ENCODE measurements around the gene EFNA4. TPM values are rescaled to one million over a fixed set of nuclear protein-coding genes. Genes with fewer than 3 reads are reported as not detected.

EFNA4 gene
- total RNA-seq, 1 experiment from 2014 or later: 7.4 TPM

GRCh38 chr1:155062151-155062686 lies 1.3 kb upstream of the EFNA4 start:
- BruUV-seq (replicated peaks): no TSS peak
- intact Hi-C loops (cut with micrococcal nuclease): no loop called here
- no peaks in the 10 kb centered on the region for H3K27me3 Mint-ChIP-seq (ENCODE audit: insufficient read depth, unreplicated experiment)
- no peak overlapping the region for H3K27ac Mint-ChIP-seq (ENCODE audit: low read depth, unreplicated experiment)
- no peak for DNase-seq (ENCODE audit: unreplicated experiment)
- no peaks in the 10 kb centered on the region for H3K9me3 Mint-ChIP-seq (ENCODE audit: unreplicated experiment)
- no peak overlapping the region for H3K4me3 Mint-ChIP-seq (ENCODE audit: unreplicated experiment)
- H3K4me1 Mint-ChIP-seq (ENCODE audit: insufficient read depth, unreplicated experiment): peaks cover 31% of the 10 kb centered on the region
- CTCF ChIA-PET: interaction anchor here (0.5 to 13.1 kb wide), 33 partner anchors 10 to 393 kb away, joined by 3 to 231 read pairs (median 5); partner anchors contain the start of genes ADAM15, EFNA3, FLAD1 and PBXIP1
- TF ChIP-seq, protein P1, sequence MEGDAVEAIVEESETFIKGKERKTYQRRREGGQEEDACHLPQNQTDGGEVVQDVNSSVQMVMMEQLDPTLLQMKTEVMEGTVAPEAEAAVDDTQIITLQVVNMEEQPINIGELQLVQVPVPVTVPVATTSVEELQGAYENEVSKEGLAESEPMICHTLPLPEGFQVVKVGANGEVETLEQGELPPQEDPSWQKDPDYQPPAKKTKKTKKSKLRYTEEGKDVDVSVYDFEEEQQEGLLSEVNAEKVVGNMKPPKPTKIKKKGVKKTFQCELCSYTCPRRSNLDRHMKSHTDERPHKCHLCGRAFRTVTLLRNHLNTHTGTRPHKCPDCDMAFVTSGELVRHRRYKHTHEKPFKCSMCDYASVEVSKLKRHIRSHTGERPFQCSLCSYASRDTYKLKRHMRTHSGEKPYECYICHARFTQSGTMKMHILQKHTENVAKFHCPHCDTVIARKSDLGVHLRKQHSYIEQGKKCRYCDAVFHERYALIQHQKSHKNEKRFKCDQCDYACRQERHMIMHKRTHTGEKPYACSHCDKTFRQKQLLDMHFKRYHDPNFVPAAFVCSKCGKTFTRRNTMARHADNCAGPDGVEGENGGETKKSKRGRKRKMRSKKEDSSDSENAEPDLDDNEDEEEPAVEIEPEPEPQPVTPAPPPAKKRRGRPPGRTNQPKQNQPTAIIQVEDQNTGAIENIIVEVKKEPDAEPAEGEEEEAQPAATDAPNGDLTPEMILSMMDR (IDR thresholded peaks at IDR 0.05; ENCODE audit: unreplicated experiment): no peak
- peaks cover 58% of the 10 kb centered on the region for H3K36me3 Mint-ChIP-seq (ENCODE audit: insufficient read depth, unreplicated experiment)
- POLR2A ChIA-PET: interaction anchor here (0.6 to 7.5 kb wide), 14 partner anchors 9 to 160 kb away, joined by 3 to 76 read pairs (median 6); partner anchors contain the start of genes ADAM15, CKS1B, FLAD1 and PBXIP1

GRCh38 chr1:155062702-155063411 lies 683 bp upstream of the EFNA4 start:
- no TSS peak for BruUV-seq (replicated peaks)
- DNase-seq (ENCODE audit: unreplicated experiment): no peak
- TF ChIP-seq, protein P1 (IDR thresholded peaks at IDR 0.05; ENCODE audit: unreplicated experiment): peak; percentile 35
- H3K27ac Mint-ChIP-seq (ENCODE audit: low read depth, unreplicated experiment): peak overlapping the region; percentile 3
- H3K4me1 Mint-ChIP-seq (ENCODE audit: insufficient read depth, unreplicated experiment): peaks cover 31% of the 10 kb centered on the region
- intact Hi-C loops (cut with micrococcal nuclease): loop anchor here (1.0 kb wide), 1 partner anchor 21 kb away; no protein-coding TSS in a partner anchor
- peak overlapping the region; percentile 81 for H3K4me3 Mint-ChIP-seq (ENCODE audit: unreplicated experiment)
- ChIA-PET CTCF (interaction anchor here (4.5 to 13.1 kb wide), 4 partner anchors 10 to 22 kb away, joined by 27 to 231 read pairs (median 38); partner anchors contain the start of gene ADAM15), POLR2A (interaction anchor here (0.6 to 7.5 kb wide), 12 partner anchors 10 to 126 kb away, joined by 3 to 76 read pairs (median 7); partner anchors contain the start of genes ADAM15, CKS1B, EFNA3 and PMVK)
- H3K36me3 Mint-ChIP-seq (ENCODE audit: insufficient read depth, unreplicated experiment): peaks cover 58% of the 10 kb centered on the region
- H3K27me3 Mint-ChIP-seq (ENCODE audit: insufficient read depth, unreplicated experiment): no peaks in the 10 kb centered on the region
- no peaks in the 10 kb centered on the region for H3K9me3 Mint-ChIP-seq (ENCODE audit: unreplicated experiment)

DNA sequence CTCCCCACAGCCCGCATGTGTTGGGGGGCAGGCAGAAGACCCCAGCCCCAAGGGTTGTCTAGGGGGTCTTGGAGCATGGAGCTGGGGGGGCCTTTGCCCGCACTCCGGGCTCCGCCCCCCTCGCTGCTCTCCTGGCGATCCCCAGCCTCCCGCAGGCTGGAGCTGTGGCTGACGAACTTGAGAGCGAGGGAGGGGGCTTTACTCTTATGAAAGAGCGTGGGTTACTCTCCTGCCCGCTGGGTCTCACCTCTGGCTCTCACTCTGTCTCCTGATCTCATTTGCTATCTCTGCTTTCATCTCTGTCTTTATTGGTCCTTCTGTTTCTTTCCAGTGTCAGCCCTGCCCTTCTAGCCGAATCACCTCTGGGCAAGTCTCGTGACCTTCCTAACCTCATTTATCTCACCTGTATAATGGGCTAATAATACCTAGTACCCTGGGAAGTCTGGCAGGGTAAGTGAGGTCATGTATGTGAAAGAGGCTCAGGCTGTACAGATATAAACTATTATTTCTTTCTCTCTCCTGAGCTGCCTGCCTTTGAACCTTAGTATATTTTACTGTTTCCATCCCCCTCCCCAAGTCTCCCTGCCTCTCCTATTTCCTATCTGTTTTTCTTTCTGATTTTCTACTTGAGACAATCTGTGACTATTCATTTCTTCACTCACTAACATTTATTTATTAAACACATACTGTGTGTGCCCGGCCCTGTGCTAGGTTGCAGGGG lies 731 bp downstream of the EFNA4 start:
- no peaks in the 10 kb centered on the region for H3K27me3 Mint-ChIP-seq (ENCODE audit: insufficient read depth, unreplicated experiment)
- H3K36me3 Mint-ChIP-seq (ENCODE audit: insufficient read depth, unreplicated experiment): peaks cover 57% of the 10 kb centered on the region
- peak overlapping the region; percentile 81 for H3K4me3 Mint-ChIP-seq (ENCODE audit: unreplicated experiment)
- TF ChIP-seq, protein P1 (IDR thresholded peaks at IDR 0.05; ENCODE audit: unreplicated experiment): no peak
- H3K9me3 Mint-ChIP-seq (ENCODE audit: unreplicated experiment): no peaks in the 10 kb centered on the region
- CTCF ChIA-PET: interaction anchor here (0.6 to 13.1 kb wide), 13 partner anchors 10 to 583 kb away, joined by 3 to 231 read pairs (median 5); no protein-coding TSS in a partner anchor
- peak overlapping the region; percentile 3 for H3K27ac Mint-ChIP-seq (ENCODE audit: low read depth, unreplicated experiment)
- BruUV-seq (replicated peaks): TSS peak; percentile 55
- intact Hi-C loops (cut with micrococcal nuclease): no loop called here
- POLR2A ChIA-PET: interaction anchor here (0.6 to 7.5 kb wide), 17 partner anchors 12 to 583 kb away, joined by 3 to 76 read pairs (median 7); partner anchors contain the start of genes ADAM15, CKS1B, EFNA3 and FLAD1
- H3K4me1 Mint-ChIP-seq (ENCODE audit: insufficient read depth, unreplicated experiment): peaks cover 31% of the 10 kb centered on the region
- DNase-seq (ENCODE audit: unreplicated experiment): peak; percentile 50
